Lower leg skin (tissue), 4 donors: Measurements from ENCODE around the gene SCGN. TPM values are rescaled to one million over a fixed set of nuclear protein-coding genes. Genes with fewer than 3 reads are reported as not detected.

Experiments
- DNase-seq, 2 donors: peaks; one replicate each; pipeline ENCODE4 v3.0.0-alpha.2; 2019; ENCODE audit warnings: low spot score in 2 of 2
- H3K4me3 ChIP-seq: fragments of 200-600 bp; sonication (generic); 2 replicates; pipeline ENCODE4 v1.5.1; 2017; ENCODE audit warnings: mild to moderate bottlenecking, low read depth; ENCODE audit not compliant: poor library complexity, severe bottlenecking
- CTCF ChIP-seq, 3 donors: fragments of 450-650 bp; IDR thresholded peaks; one replicate each; pipeline ENCODE4 v1.5.1; 2016; ENCODE audit warnings: antibody characterized with exemption in 3 of 3, mild to moderate bottlenecking in 3 of 3, moderate library complexity in 2 of 3
- POLR2A ChIP-seq, 2 donors: fragments of 450-650 bp; IDR thresholded peaks; one replicate each; pipeline ENCODE4 v1.6.1; 2016 to 2017; ENCODE audit warnings: antibody characterized with exemption in 2 of 2, mild to moderate bottlenecking in 1 of 2, moderate library complexity in 1 of 2
- WGBS, 2 donors: methylation state at CpG; one replicate each; pipeline ENCODE4 v1.1.5; 2018; 5-methylcytosine and 5-hydroxymethylcytosine counted together
- intact Hi-C: fragments of 100-400 bp; cut with DNase I; formaldehyde crosslinking; loops from one replicate; pipeline ENCODE4 v1.15.0; 2023; ENCODE audit warnings: low total_unique reads
- total RNA-seq, 4 donors: library from RNA; depleted of rRNA; stranded (reverse); fragments of >200 nt; gene quantifications; one replicate each; pipeline ENCODE4 v1.1.0, GENCODE V29; 2016

Gene SCGN
- total RNA-seq, 4 donors from 2014 or later: not detected

DNA sequence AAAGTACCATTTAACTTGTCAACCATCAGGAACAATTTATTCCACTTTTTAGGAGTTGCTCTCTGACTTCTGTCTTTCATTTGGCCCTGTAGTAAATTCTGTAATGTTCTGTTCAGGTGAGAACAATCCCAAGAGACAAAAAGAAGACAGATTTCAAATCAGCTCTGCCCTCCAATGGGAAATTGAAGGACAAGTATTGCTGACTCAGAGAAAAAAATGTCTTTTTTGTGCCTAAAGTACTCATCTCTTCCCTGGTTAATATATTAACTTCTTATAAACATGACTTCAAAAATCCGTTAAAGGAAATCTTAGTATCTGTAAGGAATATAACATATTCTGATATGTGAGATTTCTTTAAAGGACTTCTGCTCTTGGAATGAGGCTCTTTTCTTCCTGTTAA, 38.6 kb upstream of the SCGN start:
- H3K4me3 ChIP-seq: no peak overlapping the region
- no peak for DNase-seq
- intact Hi-C loops: no loop called here
- 90 to 98% methylated on average over 1 of the region's 1 CpG for WGBS, 2 donors
- TF ChIP-seq CTCF (IDR thresholded peaks at IDR 0.05) (no peak), POLR2A (IDR thresholded peaks at IDR 0.05) (no peak)

- no peak overlapping the region for H3K4me3 ChIP-seq
- WGBS, 2 donors: 67 to 69% methylated on average over 4 of the region's 4 CpGs
- TF ChIP-seq CTCF (IDR thresholded peaks at IDR 0.05) (no peak), POLR2A (IDR thresholded peaks at IDR 0.05) (no peak)
- intact Hi-C loops: no loop called here
- no peak for DNase-seq
Measured at GRCh38 chr6:25614052-25614451, 38.0 kb upstream of the SCGN start.

DNA sequence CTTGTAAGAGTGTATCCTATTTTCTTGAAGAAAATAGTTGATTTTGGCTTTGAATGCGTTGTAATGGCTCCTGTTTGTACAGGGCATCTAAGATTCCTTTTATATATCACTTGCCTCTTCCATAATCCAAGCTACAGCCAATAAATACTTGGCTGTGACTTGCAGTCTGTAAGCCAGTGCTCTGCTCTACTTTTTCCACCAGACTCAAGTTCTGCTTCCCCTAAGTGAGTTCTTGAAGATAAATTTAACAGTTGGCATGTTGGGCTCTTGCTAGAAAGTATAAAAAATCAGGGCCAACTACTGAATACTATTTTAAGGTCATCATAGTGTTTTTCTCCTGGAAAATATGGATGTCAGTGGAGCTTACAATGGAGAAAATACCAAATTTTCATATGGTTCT, 36.5 kb upstream of the SCGN start:
- no peak for TF ChIP-seq CTCF (IDR thresholded peaks at IDR 0.05)
- no peak for TF ChIP-seq POLR2A (IDR thresholded peaks at IDR 0.05)
- DNase-seq: no peak
- intact Hi-C loops: no loop called here
- no peak overlapping the region for H3K4me3 ChIP-seq
- 84 to 86% methylated on average over 1 of the region's 1 CpG for WGBS, 2 donors

DNA sequence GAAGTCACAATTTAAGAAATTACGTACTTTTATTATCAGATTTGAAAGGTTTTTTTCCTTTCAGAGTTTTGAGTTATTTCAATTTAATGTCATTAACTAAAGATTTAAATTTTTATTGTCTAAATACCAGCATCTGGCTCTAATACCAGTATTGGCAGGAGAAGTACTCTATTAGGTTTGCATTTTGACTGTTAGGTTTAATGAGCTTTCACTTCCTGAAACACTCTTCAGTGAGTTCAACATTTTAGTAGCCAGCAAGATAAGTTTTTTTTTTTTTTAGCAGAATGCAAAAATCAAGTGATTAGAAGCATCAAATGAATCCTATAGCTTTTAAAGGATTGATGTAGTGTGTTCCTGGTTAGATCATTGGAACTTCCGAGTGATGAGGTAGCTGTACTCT, 34.0 kb upstream of the SCGN start:
- no peak overlapping the region for H3K4me3 ChIP-seq
- DNase-seq: no peak
- intact Hi-C loops: no loop called here
- WGBS, 2 donors: 87 to 90% methylated on average over 2 of the region's 2 CpGs
- no peak for TF ChIP-seq CTCF (IDR thresholded peaks at IDR 0.05)
- no peak for TF ChIP-seq POLR2A (IDR thresholded peaks at IDR 0.05)

DNA sequence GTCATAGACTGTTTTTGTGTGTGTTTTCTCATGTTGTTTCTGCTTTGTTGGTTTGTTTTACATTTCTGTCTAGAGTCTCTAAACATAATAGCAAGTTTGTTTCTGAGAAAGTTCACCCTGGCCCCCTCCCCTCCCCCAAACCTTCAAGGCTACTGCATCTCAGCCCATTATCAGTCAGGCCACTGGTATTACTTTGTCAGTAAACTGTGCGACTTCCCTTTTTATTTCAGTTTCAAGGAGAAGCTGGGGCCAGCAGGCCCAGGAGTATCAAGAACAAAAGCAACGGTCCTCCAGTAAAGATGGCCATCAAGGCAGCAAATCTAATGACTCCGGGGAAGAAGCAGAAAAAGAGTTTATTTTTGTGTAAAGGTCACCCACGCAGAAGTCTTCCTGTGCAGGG, 32.8 kb upstream of the SCGN start:
- no peak for DNase-seq
- 69 to 70% methylated on average over 4 of the region's 4 CpGs for WGBS, 2 donors
- no peak overlapping the region for H3K4me3 ChIP-seq
- intact Hi-C loops: no loop called here
- TF ChIP-seq POLR2A (IDR thresholded peaks at IDR 0.05) (no peak), CTCF (IDR thresholded peaks at IDR 0.05) (no peak)

DNA sequence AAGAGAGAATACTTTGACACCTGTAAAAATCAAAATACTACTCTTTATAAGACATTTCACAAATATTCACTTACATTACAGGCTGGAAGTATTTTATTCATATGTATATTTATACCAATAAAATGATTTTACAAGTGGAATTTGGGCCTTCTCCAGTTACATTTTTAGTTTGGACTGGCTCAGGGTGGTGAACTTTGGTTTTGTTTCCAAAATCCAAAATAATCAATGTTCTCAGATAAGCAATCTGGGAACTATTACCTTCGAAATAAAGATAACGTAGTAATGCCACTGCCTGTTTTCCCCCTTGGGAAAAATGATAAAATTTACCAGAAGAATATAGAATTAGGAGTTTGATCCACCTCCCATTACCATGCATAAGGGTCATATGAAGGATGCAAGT, 31.6 kb upstream of the SCGN start:
- WGBS, 2 donors: 80 to 92% methylated on average over 2 of the region's 2 CpGs
- H3K4me3 ChIP-seq: no peak overlapping the region
- no peak for DNase-seq
- TF ChIP-seq POLR2A (IDR thresholded peaks at IDR 0.05): no peak
- intact Hi-C loops: no loop called here
